Stomach (tissue), 4 donors: Measurements from ENCODE around the gene DLG2.

Experiments
- CTCF ChIP-seq, 7 experiments: fragments of 450-650 bp in 4 of 7; fragments of 200-600 bp in 3 of 7; sonication (generic) in 3 of 7; IDR thresholded peaks; one replicate each; pipeline ENCODE4 v1.5.1; 2016 to 2019; ENCODE audit warnings: antibody characterized with exemption in 7 of 7, control low read depth in 2 of 7, mild to moderate bottlenecking in 1 of 7
- POLR2A ChIP-seq, 4 donors: fragments of 450-650 bp; IDR thresholded peaks; one replicate each; pipeline ENCODE4 v1.6.1; 2016; ENCODE audit warnings: antibody characterized with exemption in 4 of 4, control low read depth in 2 of 4, mild to moderate bottlenecking in 1 of 4, moderate library complexity in 1 of 4
- POLR2AphosphoS5 ChIP-seq, 3 donors: sonication (generic); formaldehyde crosslinking; IDR thresholded peaks; one replicate each; pipeline ENCODE4 v1.6.1; 2016; ENCODE audit warnings: antibody characterized with exemption in 3 of 3

GRCh38 chr11:84648471-84648870 lies 978.7 kb downstream of the DLG2 start:
- TF ChIP-seq POLR2AphosphoS5 (IDR thresholded peaks at IDR 0.05) (no peak), CTCF (IDR thresholded peaks at IDR 0.05) (no peak), POLR2A (IDR thresholded peaks at IDR 0.05) (no peak)
